Measurements from ENCODE around the gene PRRG4.

GRCh38 chr11:32827276-32827675, 2.5 kb upstream of the PRRG4 start:
- no peak for TF ChIP-seq POLR2AphosphoS5 (IDR thresholded peaks at IDR 0.05; ENCODE audit: low read depth)
- TF ChIP-seq CTCF (IDR thresholded peaks at IDR 0.05; ENCODE audit: insufficient read depth, low read length), result no peak
- TF ChIP-seq, protein P1, sequence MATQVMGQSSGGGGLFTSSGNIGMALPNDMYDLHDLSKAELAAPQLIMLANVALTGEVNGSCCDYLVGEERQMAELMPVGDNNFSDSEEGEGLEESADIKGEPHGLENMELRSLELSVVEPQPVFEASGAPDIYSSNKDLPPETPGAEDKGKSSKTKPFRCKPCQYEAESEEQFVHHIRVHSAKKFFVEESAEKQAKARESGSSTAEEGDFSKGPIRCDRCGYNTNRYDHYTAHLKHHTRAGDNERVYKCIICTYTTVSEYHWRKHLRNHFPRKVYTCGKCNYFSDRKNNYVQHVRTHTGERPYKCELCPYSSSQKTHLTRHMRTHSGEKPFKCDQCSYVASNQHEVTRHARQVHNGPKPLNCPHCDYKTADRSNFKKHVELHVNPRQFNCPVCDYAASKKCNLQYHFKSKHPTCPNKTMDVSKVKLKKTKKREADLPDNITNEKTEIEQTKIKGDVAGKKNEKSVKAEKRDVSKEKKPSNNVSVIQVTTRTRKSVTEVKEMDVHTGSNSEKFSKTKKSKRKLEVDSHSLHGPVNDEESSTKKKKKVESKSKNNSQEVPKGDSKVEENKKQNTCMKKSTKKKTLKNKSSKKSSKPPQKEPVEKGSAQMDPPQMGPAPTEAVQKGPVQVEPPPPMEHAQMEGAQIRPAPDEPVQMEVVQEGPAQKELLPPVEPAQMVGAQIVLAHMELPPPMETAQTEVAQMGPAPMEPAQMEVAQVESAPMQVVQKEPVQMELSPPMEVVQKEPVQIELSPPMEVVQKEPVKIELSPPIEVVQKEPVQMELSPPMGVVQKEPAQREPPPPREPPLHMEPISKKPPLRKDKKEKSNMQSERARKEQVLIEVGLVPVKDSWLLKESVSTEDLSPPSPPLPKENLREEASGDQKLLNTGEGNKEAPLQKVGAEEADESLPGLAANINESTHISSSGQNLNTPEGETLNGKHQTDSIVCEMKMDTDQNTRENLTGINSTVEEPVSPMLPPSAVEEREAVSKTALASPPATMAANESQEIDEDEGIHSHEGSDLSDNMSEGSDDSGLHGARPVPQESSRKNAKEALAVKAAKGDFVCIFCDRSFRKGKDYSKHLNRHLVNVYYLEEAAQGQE (IDR thresholded peaks at IDR 0.05; ENCODE audit: insufficient replicate concordance, low read depth), result no peak
- no peak for TF ChIP-seq GABPA (IDR thresholded peaks at IDR 0.05; ENCODE audit: low read depth)

Data from HL-60 (cell line).